Measurements from ENCODE around the gene LAMA2.

Gene LAMA2

GRCh38 chr6:129364037-129364436, 481.1 kb downstream of the LAMA2 start:
- H3K79me2 ChIP-seq (ENCODE audit: insufficient read depth, low read length): no peaks in the 10 kb centered on the region
- peaks cover under 1% of the 10 kb centered on the region for H3K4me1 ChIP-seq (ENCODE audit: insufficient read depth, low read length, poor library complexity, severe bottlenecking)
- no peaks in the 10 kb centered on the region for H3K27me3 ChIP-seq (ENCODE audit: insufficient read depth, low read length, poor library complexity, severe bottlenecking)
- H3K4me3 ChIP-seq (ENCODE audit: low read length, poor library complexity, severe bottlenecking): no peak overlapping the region
- no peak overlapping the region for H3K9ac ChIP-seq (ENCODE audit: low read depth, low read length, poor library complexity, severe bottlenecking)
- H3K36me3 ChIP-seq (ENCODE audit: insufficient read depth, low read length): no peaks in the 10 kb centered on the region
- H3K9me2 ChIP-seq (replicated peaks; ENCODE audit: low read depth, low read length): no peaks in the 10 kb centered on the region
- TF ChIP-seq CTCF (conservative IDR thresholded peaks at IDR 0.05; ENCODE audit: low read length) (no peak), EZH2phosphoT487 (IDR thresholded peaks at IDR 0.05; ENCODE audit: borderline replicate concordance) (no peak)
- no peaks in the 10 kb centered on the region for H3K9me3 ChIP-seq (ENCODE audit: insufficient read depth, low read depth, low read length)
- no peaks in the 10 kb centered on the region for H3F3A ChIP-seq (ENCODE audit: low read depth)
- no peaks in the 10 kb centered on the region for H4K20me1 ChIP-seq (ENCODE audit: insufficient read depth, low read length, poor library complexity, severe bottlenecking)
- H2AFZ ChIP-seq (ENCODE audit: low read length): no peak overlapping the region
- H3K4me2 ChIP-seq (ENCODE audit: low read depth, low read length, poor library complexity, severe bottlenecking): no peak overlapping the region

GRCh38 chr6:129364767-129365166, 481.8 kb downstream of the LAMA2 start:
- no peak overlapping the region for H3K4me3 ChIP-seq (ENCODE audit: low read length, poor library complexity, severe bottlenecking)
- H3K4me1 ChIP-seq (ENCODE audit: insufficient read depth, low read length, poor library complexity, severe bottlenecking): peaks cover 3% of the 10 kb centered on the region
- H3K4me2 ChIP-seq (ENCODE audit: low read depth, low read length, poor library complexity, severe bottlenecking): no peak overlapping the region
- no peak for TF ChIP-seq CTCF (conservative IDR thresholded peaks at IDR 0.05; ENCODE audit: low read length)
- TF ChIP-seq EZH2phosphoT487 (IDR thresholded peaks at IDR 0.05; ENCODE audit: borderline replicate concordance): no peak
- no peaks in the 10 kb centered on the region for H3K79me2 ChIP-seq (ENCODE audit: insufficient read depth, low read length)
- no peaks in the 10 kb centered on the region for H3F3A ChIP-seq (ENCODE audit: low read depth)
- H4K20me1 ChIP-seq (ENCODE audit: insufficient read depth, low read length, poor library complexity, severe bottlenecking): no peaks in the 10 kb centered on the region
- H2AFZ ChIP-seq (ENCODE audit: low read length): no peak overlapping the region
- no peaks in the 10 kb centered on the region for H3K9me2 ChIP-seq (replicated peaks; ENCODE audit: low read depth, low read length)
- H3K27me3 ChIP-seq (ENCODE audit: insufficient read depth, low read length, poor library complexity, severe bottlenecking): no peaks in the 10 kb centered on the region
- H3K9ac ChIP-seq (ENCODE audit: low read depth, low read length, poor library complexity, severe bottlenecking): no peak overlapping the region
- no peaks in the 10 kb centered on the region for H3K9me3 ChIP-seq (ENCODE audit: insufficient read depth, low read depth, low read length)
- no peaks in the 10 kb centered on the region for H3K36me3 ChIP-seq (ENCODE audit: insufficient read depth, low read length)

- Histone ChIP-seq H3K27me3 (ENCODE audit: insufficient read depth, low read length, poor library complexity, severe bottlenecking) (no peaks in the 10 kb centered on the region), H3K9me3 (ENCODE audit: insufficient read depth, low read depth, low read length) (no peaks in the 10 kb centered on the region), H3K9ac (ENCODE audit: low read depth, low read length, poor library complexity, severe bottlenecking) (no peak overlapping the region), H3F3A (ENCODE audit: low read depth) (no peaks in the 10 kb centered on the region), H3K4me1 (ENCODE audit: insufficient read depth, low read length, poor library complexity, severe bottlenecking) (peaks cover 3% of the 10 kb centered on the region), H3K36me3 (ENCODE audit: insufficient read depth, low read length) (no peaks in the 10 kb centered on the region), H3K4me3 (ENCODE audit: low read length, poor library complexity, severe bottlenecking) (no peak overlapping the region), H3K79me2 (ENCODE audit: insufficient read depth, low read length) (no peaks in the 10 kb centered on the region), H3K9me2 (replicated peaks; ENCODE audit: low read depth, low read length) (no peaks in the 10 kb centered on the region), H2AFZ (ENCODE audit: low read length) (no peak overlapping the region), H3K4me2 (ENCODE audit: low read depth, low read length, poor library complexity, severe bottlenecking) (no peak overlapping the region), H4K20me1 (ENCODE audit: insufficient read depth, low read length, poor library complexity, severe bottlenecking) (no peaks in the 10 kb centered on the region)
- no peak for TF ChIP-seq CTCF (conservative IDR thresholded peaks at IDR 0.05; ENCODE audit: low read length)
- TF ChIP-seq EZH2phosphoT487 (IDR thresholded peaks at IDR 0.05; ENCODE audit: borderline replicate concordance): no peak
Observed at GRCh38 chr6:129368076-129368475, 485.1 kb downstream of the LAMA2 start.
